GM19463 (cell line): ENCODE data around the gene CPN2.

ENCODE experiments used
- ATAC-seq: cut with Tn5 transposase; IDR thresholded peaks from one replicate; pipeline ENCODE4 v1.9.1; 2021; ENCODE audit warnings: mild to moderate bottlenecking, moderate library complexity; ENCODE audit not compliant: unreplicated experiment

The CPN2 gene, protein sequence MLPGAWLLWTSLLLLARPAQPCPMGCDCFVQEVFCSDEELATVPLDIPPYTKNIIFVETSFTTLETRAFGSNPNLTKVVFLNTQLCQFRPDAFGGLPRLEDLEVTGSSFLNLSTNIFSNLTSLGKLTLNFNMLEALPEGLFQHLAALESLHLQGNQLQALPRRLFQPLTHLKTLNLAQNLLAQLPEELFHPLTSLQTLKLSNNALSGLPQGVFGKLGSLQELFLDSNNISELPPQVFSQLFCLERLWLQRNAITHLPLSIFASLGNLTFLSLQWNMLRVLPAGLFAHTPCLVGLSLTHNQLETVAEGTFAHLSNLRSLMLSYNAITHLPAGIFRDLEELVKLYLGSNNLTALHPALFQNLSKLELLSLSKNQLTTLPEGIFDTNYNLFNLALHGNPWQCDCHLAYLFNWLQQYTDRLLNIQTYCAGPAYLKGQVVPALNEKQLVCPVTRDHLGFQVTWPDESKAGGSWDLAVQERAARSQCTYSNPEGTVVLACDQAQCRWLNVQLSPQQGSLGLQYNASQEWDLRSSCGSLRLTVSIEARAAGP

DNA sequence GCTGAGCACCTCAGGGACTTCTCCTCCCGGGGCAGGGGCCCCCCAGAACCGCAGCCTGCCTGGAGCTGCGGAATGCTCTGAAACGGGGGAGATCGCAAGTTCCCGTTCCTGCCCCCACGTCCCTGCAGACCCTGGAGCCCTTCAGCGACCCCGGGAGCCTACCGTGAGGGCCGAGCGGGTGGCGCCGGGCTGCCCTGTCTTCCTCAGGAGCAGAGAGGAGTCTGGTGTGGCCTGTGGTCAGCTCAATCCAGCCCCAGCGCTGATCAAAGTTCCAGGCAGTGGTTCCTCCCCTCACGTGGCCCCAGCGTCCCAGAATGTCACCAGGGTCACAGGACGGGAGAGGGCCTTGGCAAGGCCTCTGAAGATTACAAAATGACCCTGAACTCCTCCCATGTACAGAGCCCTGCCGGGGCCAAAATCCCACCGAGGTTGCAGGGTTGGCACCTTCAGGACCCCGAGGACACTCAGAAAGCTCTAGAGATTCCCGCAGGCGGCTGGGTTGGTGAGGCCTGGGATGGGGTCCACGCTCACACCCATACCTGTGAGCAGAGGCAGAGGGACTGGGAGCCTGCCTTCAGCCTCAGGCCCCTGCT lies at the start of gene CPN2:
Gene CPN2 (minus strand): TSS at position 249 of the 593 bp plus-strand sequence. CDS start 8,626 bp downstream, outside the sequence.
- ATAC-seq: no peak

DNA sequence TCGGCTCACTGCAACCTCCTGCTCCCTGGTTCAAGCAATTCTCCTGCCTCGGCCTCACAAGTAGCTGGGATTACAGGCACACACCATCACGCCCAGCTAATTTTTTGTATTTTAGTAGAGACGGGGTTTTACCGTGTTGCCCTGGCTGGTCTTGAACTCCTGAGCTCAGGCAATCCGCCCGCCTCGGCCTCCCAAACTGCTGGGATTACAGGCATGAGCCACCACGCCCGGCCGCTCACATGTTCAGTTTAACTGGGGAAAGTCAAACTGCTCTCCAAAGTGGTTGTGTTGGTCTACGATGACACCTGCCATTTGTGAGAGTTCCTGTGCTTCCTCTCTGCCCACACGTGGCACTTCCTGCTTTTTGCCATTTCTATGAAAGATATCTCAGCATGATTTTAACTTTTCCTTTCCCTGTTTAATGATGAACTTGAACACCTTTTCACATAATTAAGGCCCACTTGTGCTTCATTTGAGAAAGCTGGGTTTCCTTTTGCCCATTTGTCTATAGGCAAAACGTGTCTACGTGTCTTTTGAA lies 48.8 kb upstream of the CPN2 start:
- no peak for ATAC-seq

DNA sequence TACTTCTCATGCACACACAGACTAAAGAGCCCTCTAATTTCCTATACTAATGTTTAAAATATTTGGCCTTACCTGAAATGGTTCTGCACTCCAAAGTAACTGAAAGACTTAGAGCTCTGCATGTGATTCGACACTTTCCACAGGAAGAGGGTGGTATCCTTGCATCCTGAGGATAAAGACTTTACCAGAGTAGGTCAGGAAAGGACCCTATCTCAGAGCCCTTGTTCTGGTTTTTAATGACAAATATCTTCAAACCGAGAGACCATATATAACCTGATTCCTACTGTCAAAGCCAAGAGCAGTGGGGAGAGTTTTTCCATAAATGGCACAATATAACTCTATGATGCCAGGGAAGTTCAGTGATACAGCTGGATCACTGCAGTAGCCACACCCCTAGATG lies 48.0 kb upstream of the CPN2 start, which contains the start of gene GP5:
Gene GP5 (minus strand): TSS at position 101 of the 400 bp plus-strand sequence. CDS start 984 bp downstream, outside the sequence.
- no peak for ATAC-seq

DNA sequence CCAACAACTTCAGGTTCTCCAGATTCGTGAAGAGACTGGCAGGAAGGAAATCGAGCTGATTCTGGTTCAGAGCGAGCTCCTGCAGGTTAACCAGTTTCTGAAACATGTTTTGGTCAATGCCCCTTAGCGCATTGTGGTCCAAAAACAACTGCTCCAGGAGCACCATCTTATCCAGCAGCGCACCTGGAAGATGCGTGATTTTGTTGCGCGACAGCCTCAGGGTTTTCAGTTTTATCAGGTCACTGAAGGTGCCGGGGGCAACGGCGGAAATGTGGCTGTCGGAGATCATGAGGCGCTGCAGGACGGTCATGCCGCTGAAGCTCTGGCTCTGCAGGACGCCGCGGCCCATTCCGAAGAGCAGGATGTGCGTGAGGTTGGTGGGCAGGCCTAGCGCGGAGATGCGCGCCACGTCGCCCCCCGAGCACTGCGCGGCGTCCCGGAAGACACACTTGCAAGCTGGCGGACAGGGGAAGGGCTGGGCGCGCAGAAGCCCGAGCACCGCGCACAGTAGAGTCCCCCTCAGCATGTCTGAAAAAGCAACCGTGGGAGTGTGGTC lies 46.7 kb upstream of the CPN2 start:
- no peak for ATAC-seq

GRCh38 chr3:194396859-194397756 lies 46.0 kb upstream of the CPN2 start:
- ATAC-seq: peak; percentile 33

GRCh38 chr3:194396539-194396858 lies 45.4 kb upstream of the CPN2 start:
- ATAC-seq: peak; percentile 29

- ATAC-seq: no peak
These were observed 44.8 kb upstream of the CPN2 start for GRCh38 chr3:194395778-194396538.

DNA sequence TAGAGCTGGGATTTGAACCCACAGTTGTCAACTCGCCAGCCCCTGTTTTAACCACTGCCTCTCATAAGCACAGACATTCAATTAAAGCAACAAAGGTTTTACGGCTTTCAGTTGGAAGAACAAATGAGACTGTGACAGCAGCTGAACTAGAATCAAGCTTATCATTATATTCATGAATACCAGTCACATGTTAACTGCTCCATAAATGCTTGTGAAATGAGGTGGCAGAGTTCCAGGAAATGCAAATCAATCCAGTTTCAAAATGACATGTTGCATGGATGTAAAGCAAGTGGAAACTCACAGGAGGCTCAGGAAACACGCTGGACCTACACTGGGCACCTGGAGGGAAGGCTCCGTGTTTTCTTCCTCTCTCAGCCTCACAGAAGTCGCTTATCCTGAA lies 44.1 kb upstream of the CPN2 start:
- ATAC-seq: no peak

- ATAC-seq: no peak
These were observed 41.4 kb upstream of the CPN2 start for GRCh38 chr3:194392576-194392975.

GRCh38 chr3:194390835-194391234 lies 39.7 kb upstream of the CPN2 start:
- no peak for ATAC-seq

DNA sequence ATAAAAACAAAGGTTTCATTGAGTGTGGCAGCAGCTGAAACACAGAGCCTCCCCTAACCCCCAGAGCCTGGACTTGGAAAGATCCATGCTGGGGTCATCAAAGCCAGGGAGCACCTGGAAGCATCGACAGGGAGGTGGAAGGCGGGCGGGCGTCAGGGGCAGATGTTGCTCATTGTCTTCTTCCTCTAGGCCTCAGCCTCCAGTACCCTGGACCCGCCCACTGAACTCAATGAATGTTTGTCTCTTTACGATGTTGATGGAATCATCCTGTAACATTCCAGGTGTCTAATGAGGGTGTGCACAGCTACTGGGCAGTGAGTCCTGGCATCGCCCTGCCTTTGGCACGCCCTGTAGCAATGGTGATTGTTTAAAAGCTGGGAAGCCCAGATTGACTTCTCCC lies 38.1 kb upstream of the CPN2 start:
- no peak for ATAC-seq

GRCh38 chr3:194387926-194388418 lies 36.8 kb upstream of the CPN2 start:
- no peak for ATAC-seq

DNA sequence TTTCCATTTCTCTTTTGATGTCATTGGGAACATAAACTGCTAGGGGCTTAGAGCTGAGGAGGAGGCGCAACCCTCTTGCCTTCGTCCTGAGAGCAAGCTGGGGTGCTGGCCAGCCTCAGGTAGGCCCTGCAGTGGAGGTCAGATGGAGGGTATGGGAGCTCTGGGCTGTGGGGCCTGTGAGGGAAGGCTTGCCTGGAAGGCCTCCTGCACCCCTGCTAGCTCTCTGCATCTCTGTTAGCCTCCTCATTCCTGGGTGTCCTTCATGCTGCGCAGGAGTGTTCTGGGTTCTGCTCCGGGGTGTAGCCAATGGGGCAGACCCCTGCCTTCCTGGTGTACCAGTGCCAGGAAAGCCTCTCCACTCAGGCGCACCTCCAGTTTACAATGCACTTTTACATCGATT lies 36.1 kb upstream of the CPN2 start:
- ATAC-seq: no peak

GRCh38 chr3:194386648-194387047 lies 35.5 kb upstream of the CPN2 start:
- ATAC-seq: no peak

DNA sequence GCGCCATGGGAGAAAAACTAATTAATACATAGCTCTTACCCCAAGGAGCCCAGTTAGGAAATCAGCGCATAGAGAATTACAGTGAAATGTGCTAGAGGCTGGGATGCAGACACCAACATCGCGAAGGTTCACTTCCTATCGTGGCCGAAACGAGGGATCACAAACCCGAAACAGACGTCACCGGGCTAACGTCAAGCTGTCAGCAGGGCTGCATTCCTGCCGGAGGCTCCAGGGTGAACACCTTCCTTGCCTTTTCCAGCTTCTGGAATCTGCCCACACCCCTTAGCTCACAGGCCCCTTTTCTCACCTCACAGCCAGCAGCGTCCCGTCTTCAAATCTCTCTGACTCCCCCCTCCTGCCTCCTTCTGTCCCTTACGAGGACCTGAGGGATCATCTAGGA lies 34.9 kb upstream of the CPN2 start:
- ATAC-seq: no peak

DNA sequence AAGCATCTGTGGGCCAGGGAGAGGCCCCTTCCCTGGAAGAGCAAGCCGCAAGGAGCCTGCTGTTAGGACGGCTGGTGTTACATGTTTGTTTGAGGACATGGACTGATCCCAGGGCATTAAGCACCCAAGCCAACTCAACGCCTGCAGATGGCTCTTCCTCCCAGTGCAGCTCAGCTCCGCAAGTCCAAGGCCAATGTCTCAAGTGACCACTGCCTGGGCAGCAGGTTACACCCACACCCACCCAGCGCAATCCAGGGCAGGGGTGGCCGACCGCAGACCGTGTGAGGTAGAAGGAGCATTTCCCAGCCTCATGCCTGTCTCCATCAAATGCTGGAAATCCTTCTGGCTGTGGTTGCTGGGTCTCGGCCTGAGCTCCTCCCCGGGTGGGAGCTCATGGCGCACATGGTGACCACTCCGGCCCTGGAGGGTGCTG lies 33.5 kb upstream of the CPN2 start:
- no peak for ATAC-seq

DNA sequence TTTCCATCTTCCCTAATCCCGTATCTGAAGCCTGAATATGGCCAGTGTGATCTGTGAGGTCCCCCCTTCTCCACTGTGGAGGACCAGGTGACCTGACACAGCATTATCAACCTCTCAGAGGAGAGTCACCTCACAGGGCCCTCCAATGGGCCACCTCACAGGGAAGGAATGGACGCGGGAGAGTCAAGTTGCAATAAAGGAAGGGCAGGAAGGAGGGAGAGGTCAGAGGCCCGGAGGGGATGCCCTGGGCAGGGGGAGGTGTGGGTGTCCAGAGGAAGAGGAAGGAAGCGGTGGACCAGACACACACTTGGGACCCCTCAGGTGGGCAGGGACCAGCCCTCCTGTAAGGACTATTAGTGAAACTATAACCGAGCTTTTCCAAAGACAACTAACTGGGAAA lies 33.0 kb upstream of the CPN2 start:
- no peak for ATAC-seq

DNA sequence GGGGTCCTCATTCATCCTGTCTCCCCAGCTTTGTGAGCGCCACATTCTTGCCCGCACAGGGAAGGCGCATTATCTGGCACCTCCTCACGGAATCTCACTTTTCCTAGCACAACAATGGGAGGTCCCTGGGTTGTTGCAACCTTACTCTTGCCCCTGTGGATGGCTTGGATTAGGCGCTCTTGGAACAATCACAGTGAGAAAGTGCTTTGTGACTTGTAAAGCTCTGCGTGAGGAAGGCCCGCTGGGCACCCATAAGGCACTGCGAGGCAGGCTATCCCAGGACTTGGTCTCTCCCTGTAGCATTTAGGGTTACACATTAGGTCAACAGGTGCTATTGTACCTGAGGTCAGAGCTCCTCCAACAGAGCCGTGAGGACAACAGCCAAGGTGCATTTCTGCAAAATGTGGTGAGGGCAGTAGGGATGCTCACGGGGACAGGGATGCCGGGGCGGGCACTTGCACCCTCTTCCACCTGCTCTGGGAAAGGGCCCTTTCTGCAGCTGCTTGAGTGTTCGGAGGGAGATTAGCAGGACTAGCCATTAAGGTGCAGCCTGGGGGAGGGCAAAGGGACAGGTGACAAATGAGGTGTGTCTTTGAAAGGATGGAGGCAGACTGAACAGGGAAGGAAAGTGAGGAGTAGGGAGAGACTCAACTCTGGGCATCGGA lies 32.3 kb upstream of the CPN2 start:
- no peak for ATAC-seq

DNA sequence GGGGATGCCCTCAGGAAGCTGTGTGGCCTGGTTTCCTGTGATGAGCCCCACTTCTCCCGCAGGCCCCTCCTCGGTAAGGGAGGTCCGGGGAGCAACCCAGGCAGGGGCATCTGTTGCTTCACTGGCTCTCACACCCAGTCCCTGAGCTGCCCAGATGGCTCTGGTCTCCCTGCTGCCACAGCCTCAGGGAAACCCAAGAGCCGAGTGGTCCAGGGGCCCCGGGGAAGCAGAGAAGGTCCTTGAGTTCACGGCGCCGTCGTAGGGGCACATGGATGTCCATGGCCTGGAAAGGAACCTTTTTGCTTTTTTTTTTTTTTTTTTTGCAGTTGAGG lies 31.7 kb upstream of the CPN2 start:
- ATAC-seq: no peak
